ENCODE measurements around the gene CXCL16.
"Not testable (repeated sequence)": the region's sequence is repeated elsewhere in the genome, so short reads cannot be mapped to it uniquely, and the experiment has no call there.

CXCL16 gene

DNA sequence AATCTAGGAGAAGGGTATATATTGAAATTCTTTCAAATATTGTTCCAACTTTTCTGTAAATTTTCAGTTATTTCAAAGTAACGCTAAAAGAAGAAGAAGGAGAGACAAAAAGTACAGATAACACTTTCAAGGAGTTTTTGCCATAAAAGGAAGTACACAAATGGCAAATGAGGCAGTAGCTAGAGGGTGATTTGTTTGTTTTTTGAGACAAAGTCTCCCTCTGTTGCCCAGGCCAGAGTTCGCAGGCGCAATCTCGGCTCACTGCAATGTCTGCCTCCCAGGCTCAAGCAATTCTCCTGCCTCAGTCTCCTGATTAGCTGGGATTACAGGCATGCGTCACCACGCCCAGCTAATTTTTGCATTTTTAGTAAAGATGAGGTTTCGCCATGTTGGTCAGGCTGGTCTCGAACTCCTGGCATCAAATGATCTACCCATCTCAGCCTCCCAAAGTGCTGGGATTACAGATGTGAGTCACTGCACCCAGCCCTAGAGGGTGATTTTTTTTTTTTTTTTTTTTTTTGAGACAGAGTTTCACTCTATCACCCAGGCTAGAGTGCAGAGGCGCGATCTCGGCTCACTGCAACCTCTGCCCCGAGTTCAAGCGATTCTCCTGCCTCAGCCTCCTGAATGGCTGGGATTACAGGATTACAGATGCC, 40.2 kb downstream of the CXCL16 start:
- not testable (repeated sequence) for DNase-seq (ENCODE audit: low read depth in 3 of 3)

DNA sequence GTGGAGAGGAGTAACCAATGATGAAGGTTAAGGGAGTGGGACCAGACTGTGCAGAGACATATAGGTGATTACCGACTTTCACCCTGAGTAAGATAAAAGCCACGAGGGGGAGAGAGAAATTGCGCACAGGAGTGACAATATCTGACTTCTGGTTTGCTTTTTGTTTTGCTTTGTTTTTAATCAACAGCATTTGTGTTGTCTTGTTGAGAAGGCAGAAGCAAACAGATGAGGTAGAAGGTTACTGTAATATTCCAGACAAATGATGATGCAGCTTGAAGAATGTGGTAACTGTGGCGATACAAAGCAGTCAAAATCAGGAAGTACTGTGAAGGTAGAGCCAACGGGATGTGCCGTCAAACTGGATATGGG, 43.3 kb downstream of the CXCL16 start:
- DNase-seq (ENCODE audit: low read depth in 3 of 3): no peak

DNA sequence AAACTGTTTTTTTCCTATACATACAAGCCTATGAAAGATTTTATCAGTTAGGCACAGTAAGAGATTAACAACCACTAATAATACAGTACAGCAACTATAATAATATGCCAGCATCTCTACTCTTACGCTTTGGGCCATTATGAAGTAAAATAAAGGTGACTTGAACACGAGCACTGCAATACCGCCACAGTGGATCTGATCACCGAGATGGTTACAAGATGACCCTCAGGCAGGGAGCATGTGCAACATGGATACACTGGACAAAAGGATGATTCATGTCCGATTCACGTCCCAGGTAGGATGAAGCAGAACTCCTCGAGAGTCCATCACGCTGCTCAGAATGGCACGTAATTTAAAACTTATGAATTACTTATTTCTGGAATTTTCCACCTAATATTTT, 46.3 kb downstream of the CXCL16 start:
- DNase-seq (ENCODE audit: low read depth in 3 of 3): no peak

DNA sequence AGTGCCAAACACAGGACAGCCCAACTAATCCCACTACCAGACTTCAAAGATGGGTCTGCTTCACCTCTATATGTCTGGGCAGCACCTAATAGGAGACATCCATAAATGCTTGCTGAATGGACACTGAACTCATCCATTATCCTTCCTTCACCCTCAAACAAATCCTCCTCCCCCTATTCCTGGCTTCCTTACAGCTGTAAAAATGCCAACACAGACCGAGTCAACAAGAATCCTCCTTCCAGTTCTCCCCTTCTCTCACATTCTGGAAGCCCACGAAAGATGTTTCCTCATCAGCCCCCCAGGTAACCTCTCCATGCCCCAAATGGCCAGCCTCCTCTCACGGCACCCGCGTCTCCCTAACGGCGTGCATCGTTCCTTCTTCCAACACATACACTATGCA, 48.0 kb downstream of the CXCL16 start:
- no peak for DNase-seq (ENCODE audit: low read depth in 3 of 3)

DNA sequence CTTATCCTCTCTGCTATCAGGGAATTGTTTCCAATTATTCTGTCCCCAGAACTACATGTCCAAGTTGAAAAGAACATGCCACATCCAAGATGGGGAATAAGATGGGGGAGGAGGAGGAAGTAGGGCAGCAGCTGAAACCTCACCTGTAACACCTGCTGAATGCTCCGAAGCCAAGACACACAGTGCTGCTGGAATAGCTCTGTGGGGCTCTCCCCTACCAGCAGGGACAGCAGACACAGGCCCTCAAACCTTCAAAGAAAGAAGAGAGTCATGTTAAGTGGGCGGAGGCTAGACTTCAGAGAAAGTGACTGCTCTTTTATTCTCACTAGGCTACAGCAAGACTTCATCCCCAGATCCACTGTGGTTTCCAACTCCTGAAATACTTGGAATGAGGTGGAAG, 49.0 kb downstream of the CXCL16 start:
- DNase-seq (ENCODE audit: low read depth in 3 of 3): no peak

DNA sequence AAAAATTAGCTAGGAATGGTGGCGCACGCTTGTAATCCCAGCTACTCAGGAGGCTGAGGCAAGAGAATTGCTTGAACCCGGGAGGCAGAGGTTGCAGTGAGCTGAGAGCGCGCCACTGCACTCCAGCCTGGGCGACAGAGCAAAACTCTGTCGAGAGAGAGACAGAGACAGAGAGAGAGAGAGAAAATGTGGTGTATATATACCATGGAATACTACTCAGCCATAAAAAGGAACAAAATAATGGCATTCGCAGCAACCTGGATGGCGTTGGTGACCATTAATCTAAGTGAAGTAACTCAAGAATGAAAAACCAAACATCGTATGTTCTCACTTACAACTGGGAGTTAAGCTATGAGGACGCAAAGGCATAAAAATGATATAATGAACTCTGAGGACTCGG, 49.9 kb downstream of the CXCL16 start:
- DNase-seq (ENCODE audit: low read depth in 3 of 3): not testable (repeated sequence)

DNA sequence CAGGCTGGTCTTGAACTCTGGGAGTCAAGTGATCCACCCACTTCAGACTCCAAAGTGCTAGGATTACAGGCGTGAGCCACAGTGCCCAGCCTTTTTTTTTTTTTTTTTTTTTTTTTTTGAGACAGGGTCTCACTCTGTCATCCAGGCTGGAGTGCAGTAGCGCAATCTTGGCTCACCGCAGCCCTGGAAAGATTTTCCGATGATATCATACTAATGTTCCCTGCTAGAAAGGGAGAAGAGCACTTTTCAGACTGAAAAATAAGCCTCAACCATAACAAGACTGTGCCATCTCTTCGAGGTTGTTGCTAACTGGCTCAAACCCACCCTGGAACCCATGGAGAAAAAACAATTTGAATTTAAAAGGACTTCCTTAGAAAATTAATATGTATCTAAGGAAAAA, 56.0 kb downstream of the CXCL16 start:
- DNase-seq (ENCODE audit: low read depth in 3 of 3): not testable (repeated sequence)

All from stimulated activated CD4-positive, alpha-beta T cell treated with anti-CD3 and anti-CD28 coated beads, TNF-alpha, amount 100 ng/mL, for 4 hours (primary cell).